HG03354 (cell line): ENCODE data around the gene FBXO38.

Experiments used
- ATAC-seq: cut with Tn5 transposase; IDR thresholded peaks from one replicate; pipeline ENCODE4 v1.9.1; 2021; ENCODE audit warnings: mild to moderate bottlenecking; ENCODE audit not compliant: unreplicated experiment, poor library complexity, severe bottlenecking

FBXO38 gene

GRCh38 chr5:148418511-148418910 lies 34.8 kb downstream of the FBXO38 start:
- no peak for ATAC-seq

DNA sequence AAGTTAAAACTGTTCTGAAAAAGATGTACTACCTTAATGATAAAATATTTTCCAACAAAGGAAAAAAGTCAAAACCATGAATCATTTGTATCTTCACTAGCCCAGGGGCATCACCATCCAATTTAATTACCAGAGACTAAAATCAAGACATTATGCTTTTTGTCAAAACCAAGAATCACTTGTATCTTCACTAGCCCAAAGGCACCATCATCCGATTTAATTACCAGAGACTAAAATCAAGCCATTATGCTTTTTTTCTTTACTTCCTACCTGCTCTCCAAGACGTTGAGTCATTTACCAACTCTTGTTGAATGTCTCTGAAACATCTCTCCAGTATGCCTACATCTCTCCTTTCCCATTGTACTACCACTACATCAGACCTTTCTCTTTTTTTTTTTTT lies 37.9 kb downstream of the FBXO38 start:
- no peak for ATAC-seq

DNA sequence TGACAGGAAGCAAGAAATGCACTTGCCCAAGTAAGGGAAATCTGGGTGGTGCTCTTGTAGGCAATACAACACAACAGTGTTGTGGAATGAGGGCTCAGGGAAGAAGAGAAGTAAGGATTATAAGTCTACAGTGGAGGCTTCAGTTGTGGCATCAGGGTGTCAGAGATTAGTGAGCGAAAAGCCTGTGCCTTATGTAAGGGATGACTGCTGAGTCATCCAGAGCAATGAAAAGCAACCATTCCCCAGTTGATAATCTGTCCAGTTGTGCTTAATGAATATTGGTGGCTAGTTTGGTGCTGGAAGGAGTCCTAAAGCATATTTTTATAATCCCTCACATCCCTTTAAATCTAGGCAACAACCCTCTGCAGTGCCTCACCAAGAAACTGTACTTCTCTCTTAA lies 42.0 kb downstream of the FBXO38 start:
- ATAC-seq: no peak

DNA sequence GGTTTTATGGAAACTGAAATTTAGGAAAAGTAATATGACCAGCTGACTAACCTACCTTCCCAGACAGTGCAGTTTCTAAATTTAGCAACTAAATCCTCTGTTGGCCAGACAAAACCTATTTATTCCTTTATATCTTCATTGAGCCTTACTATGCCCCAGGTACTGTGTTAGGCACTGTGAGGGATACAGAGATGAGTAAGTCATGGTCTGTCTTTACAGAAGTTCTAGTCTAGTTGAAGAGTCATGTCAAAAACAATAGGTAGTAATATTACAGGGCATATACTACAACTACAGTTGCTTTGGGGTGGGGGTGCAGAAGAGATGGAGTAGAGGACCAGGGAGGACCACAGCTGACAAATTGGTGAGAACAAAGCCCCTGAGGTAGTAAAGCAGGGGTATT lies 42.8 kb downstream of the FBXO38 start:
- ATAC-seq: no peak

DNA sequence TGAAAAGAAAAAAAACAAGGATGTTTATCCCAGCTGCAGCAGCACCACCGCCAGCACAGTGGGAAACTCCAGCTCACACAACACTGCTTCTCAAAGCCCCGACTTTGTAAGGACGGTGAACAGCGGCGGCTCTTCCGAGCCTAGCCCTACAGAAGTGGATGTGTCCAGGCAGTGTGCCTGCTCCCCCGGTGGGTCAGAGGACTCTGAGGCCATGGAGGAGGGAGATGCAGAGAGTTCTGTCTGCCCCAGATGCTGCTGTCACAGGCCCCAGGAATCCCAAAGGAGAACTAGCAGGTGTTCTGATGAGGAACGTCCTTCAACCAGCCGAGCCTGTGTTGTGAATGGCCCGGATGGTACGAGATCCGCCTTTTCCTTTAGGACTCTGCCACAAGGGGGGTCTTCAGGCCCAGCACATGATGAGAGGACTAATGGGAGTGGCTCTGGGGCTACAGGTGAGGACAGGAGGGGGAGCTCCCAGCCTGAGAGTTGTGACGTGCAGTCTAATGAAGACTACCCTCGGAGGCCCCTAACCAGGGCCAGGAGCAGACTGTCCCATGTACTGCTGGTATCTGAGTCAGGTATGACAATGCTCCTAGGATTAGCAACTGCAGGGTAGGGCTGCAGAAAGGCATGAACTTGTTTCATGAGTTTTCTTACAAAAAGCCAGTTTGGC lies 43.7 kb downstream of the FBXO38 start:
- ATAC-seq: no peak

DNA sequence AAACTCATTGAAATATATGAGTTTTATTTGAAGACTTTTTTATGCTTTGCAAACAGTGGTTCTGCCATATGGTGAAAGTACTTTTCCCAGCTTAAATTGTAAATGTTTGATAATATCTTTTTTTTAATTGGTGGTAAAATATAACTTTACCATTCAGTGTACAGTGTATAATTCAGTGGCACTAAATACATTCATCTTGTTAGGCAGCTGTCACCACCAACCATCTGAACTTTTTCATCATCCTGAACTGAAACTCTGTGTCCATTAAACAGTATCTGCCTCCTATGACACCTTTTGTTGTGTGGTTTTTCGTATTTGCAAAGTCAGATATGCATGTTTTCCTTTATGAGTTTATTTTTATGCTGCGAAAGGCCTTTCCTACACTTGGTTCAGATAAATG lies 45.1 kb downstream of the FBXO38 start:
- ATAC-seq: no peak

- ATAC-seq: no peak
Measured at GRCh38 chr5:148433826-148434225, 50.1 kb downstream of the FBXO38 start.

DNA sequence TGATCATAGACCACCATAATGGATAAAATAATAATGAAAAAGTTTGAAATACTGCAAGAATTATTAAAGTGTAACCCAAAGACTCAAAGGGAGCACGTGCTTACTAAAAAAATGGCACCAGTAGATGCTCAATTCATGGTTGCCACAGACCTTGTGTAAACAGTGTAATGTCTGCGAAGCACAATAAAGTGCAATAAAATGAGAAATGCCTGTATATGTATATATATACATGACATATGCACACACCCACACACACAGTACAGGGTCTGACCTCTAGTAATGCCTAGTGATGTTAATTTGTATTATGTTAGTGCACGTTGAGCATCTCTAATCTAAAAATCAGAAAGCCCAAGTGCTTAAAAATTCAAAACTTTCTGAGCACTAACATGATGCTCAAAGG lies 52.3 kb downstream of the FBXO38 start:
- ATAC-seq: no peak

GRCh38 chr5:148437249-148437648 lies 53.5 kb downstream of the FBXO38 start:
- ATAC-seq: no peak

GRCh38 chr5:148438933-148439332 lies 55.2 kb downstream of the FBXO38 start:
- ATAC-seq: no peak

GRCh38 chr5:148443241-148443640 lies 59.5 kb downstream of the FBXO38 start:
- ATAC-seq: no peak

DNA sequence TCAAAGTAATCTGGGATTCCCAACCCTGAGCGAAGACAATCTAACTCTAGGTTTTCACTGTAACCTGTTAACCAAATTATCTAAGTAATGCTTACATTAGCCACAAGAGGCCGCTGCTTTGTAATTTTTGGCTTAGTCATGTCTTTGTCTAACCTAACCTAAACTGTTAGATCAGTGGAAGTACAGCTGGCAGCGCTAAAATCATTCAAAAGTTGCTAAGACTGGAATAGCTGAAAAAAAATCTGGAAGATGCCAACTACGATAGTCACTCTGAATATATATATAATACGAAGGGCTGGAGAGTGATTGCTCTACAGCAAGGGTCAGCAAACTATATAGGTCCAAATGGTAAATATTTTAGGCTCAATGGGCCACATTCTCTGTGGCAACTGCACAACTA lies 60.2 kb downstream of the FBXO38 start:
- ATAC-seq: peak; percentile 94

DNA sequence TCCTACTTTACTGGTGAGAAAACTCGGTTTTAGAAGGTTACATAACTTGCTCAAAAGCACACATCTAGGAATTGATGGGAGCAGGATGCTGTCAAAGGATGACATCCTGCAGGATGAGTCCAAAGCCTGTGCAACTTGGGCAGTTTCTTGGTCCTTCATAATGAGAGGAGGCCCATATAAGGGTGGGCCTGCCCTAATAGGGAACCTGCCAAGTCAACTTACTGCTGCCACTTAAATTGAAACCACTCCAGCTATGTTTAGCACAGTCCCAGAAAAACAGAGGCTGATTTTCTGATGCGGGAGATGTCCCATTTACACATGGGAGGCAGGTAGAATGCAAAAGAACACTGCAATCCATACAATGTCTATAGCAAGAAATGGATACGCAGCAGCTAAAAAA lies 61.8 kb downstream of the FBXO38 start:
- no peak for ATAC-seq

GRCh38 chr5:148446611-148447010 lies 62.9 kb downstream of the FBXO38 start:
- no peak for ATAC-seq

DNA sequence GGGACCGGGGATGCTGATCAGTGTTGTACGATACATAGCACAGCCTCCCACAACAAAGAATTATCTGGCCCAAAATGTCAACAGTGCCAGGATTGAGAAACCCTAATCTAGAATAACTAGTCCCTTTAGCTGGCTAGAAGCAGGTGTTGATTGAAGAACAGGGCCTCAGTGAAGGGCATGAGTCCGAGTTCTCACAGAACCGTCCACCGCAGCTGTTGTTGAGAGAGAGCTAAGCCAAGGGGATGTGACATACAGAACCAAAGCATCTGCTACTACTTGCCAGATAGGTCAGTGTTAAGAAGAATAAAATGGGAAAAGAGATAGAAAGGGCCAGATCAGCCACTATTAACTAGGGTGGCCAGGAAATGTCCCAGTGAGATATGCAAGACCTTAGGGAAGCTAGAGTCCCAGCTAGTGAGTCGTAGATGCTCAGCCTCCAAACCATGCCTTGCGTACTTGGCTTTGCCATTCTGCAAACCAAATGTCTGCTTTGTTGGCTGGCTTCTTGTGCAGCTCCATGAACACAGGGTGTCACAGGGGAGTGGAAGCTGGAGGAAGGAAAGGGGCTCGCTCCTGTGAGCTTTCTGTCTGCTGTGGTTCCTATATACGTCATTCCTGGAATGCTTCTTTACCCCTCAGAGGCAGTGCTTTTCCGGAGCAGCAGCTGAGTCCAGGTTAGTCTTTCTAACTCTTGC lies 68.9 kb downstream of the FBXO38 start:
- no peak for ATAC-seq

DNA sequence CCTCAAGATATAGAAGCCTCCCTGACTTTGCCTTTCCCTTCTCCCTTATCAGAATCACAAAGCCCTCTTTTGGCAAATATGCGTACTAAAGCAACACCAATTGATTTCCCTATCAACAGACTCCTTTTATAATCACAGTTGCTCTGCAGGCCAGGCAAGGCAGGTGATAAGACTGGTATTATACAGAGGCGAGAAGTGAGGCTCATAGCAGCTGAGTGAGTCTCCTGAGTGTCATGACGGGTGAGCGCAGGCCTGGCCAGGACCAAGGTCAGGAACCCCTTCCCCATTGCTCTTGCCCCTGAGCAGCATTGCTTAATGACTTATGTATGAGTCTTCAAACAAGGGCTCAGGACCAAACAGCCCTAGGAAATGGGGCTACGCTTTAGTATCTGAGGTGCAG lies 70.8 kb downstream of the FBXO38 start:
- no peak for ATAC-seq

GRCh38 chr5:148455185-148455584 lies 71.4 kb downstream of the FBXO38 start:
- ATAC-seq: no peak

DNA sequence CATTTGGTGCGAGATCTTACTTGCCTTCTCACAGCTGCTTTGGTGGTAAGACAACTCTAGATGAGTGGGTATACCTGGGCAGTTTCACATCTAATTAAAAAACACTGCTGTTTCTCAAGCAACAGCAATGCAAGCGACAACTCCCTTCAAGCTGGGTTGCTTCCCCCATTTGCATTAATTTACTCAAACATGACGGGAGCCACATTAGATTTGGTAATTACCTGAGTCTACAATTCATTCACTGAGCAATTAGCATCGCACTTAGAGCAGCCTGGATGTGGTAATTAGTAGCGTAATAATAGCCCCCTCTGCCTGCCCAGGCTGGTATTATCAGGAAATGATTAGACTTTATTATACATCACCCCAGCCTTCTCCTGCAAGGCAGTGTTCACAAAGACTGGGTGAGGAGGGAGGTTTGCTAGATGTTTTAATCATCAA lies 73.4 kb downstream of the FBXO38 start:
- ATAC-seq: peak; percentile 83

DNA sequence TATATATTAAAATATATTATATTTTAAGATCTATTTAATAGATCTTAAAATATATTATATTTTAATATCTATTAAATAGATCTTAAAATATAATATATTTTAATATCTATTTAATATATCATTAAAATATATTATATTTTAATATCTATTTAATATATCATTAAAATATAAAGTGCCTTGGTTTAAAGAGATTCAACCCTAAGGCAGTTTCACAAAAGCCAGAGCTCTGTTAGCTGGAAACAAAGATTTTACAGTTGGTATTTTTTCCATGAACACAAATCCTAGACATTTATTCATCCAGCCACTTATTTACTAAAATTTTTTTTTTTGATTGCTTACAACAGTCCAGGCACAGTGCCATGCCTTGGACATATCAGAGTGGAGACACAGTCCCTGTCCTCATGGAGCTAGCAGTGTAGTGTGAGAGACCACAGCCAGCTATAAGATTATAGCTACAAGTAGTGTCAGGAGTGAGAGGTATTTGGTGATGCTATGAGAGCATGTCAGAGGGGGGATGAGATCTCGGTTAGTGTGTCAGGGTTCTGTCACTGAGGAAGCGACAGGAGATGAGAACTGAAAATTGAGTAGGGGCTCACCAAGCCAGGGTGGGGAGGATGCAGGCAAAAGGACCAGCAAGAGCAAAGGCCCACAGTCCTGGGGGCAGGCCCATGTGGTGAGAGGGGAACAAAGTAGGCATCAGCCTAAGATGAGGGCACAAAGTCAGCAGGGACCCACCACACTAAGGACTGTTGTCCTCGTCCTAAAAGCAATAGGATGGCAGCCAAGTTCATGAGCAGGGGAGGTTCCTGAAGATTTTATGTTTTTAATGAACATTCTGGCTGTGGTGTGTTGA lies 74.5 kb downstream of the FBXO38 start:
- no peak for ATAC-seq

GRCh38 chr5:148459669-148460068 lies 75.9 kb downstream of the FBXO38 start:
- no peak for ATAC-seq
